SK-N-SH (cell line): ENCODE measurements around the gene RSRP1. TPM values are rescaled to one million over a fixed set of nuclear protein-coding genes. Genes with fewer than 3 reads are reported as not detected.

Experiments
- CTCF ChIA-PET: fragments of 300-600, 350-600 bp; formaldehyde crosslinking; extraction: SDS; loops from one replicate; lab custom pipeline; 2021; lab: Yijun Ruan, JAX
- POLR2A ChIA-PET: fragments of 350-600 bp; sonication (Branson Sonifier 250); formaldehyde crosslinking; extraction: SDS; loops from one replicate; lab custom pipeline; 2020; ENCODE audit warnings: antibody characterized with exemption, inconsistent platforms; lab: Yijun Ruan, JAX
- DNase-seq: peaks from one replicate; pipeline ENCODE4 v3.0.0; 2012
- H2AFZ ChIP-seq: fragments of 200-600 bp; sonication (generic); 2 replicates; pipeline ENCODE4 v1.8.1; 2016; ENCODE audit warnings: antibody characterized with exemption, mild to moderate bottlenecking, low read depth
- H3F3A ChIP-seq: fragments of 200-600 bp; sonication (generic); replicated peaks from 2 replicates; pipeline ENCODE3; 2016; ENCODE audit warnings: antibody characterized with exemption, mild to moderate bottlenecking; ENCODE audit not compliant: insufficient read depth
- H3K27ac ChIP-seq, 2 experiments: fragments of 200-500 bp in 1 of 2; fragments of 200-600 bp in 1 of 2; sonication (Bioruptor generic) in 1 of 2; sonication (generic), shearing (Covaris generic) in 1 of 2; 2 replicates each; pipeline versions ENCODE4 v1.5.1 to v1.6.1; 2014 to 2016; ENCODE audit warnings: low read depth in 2 of 2, inconsistent platforms in 1 of 2, low read length in 1 of 2, mild to moderate bottlenecking in 1 of 2, mixed read lengths in 1 of 2
- H3K27me3 ChIP-seq: fragments of 200-600 bp; sonication (generic), shearing (Covaris generic); 2 replicates; pipeline ENCODE4 v1.6.1; 2016; ENCODE audit warnings: mixed run types; ENCODE audit not compliant: insufficient read depth
- H3K36me3 ChIP-seq, 2 experiments: fragments of 200-500 bp in 1 of 2; fragments of 200-600 bp in 1 of 2; sonication (Bioruptor generic) in 1 of 2; sonication (generic) in 1 of 2; replicated peaks in 1 of 2; 2 replicates each; pipeline versions ENCODE3 to v1.5.1; 2014 to 2016; ENCODE audit warnings: low read length in 1 of 2, mild to moderate bottlenecking in 1 of 2; ENCODE audit not compliant: insufficient read depth in 2 of 2, control insufficient read depth in 1 of 2
- H3K4me1 ChIP-seq, 2 experiments: fragments of 200-500 bp in 1 of 2; fragments of 200-600 bp in 1 of 2; sonication (Bioruptor generic) in 1 of 2; sonication (generic), shearing (Covaris generic) in 1 of 2; 2 replicates each; pipeline versions ENCODE4 v1.5.1 to v1.6.1; 2014 to 2016; ENCODE audit warnings: low read depth in 1 of 2, low read length in 1 of 2, mixed run types in 1 of 2; ENCODE audit not compliant: insufficient read depth in 2 of 2, control insufficient read depth in 1 of 2
- H3K4me2 ChIP-seq: fragments of 200-600 bp; sonication (generic), shearing (Covaris generic); 2 replicates; pipeline ENCODE4 v1.6.1; 2017; ENCODE audit warnings: mixed run types
- H3K4me3 ChIP-seq, 2 experiments: fragments of 200-500 bp in 1 of 2; fragments of 200-600 bp in 1 of 2; sonication (Bioruptor generic) in 1 of 2; sonication (generic), shearing (Covaris generic) in 1 of 2; 2 replicates each; pipeline versions ENCODE4 v1.5.1 to v1.8.1; 2014 to 2016; ENCODE audit warnings: low read depth in 2 of 2, inconsistent platforms in 1 of 2, low read length in 1 of 2, mild to moderate bottlenecking in 1 of 2, mixed read lengths in 1 of 2, moderate library complexity in 1 of 2
- H3K79me2 ChIP-seq: fragments of 200-600 bp; sonication (generic); 2 replicates; pipeline ENCODE4 v1.8.1; 2017; ENCODE audit warnings: mild to moderate bottlenecking; ENCODE audit not compliant: insufficient read depth
- H3K9ac ChIP-seq: fragments of 200-600 bp; sonication (generic); 2 replicates; pipeline ENCODE4 v1.6.1; 2017; ENCODE audit warnings: mixed run types
- H3K9me2 ChIP-seq: fragments of 200-600 bp; sonication (generic); 2 replicates; pipeline ENCODE4 v1.6.1; 2017; ENCODE audit warnings: mixed run types
- H3K9me3 ChIP-seq: fragments of 200-600 bp; sonication (generic); 2 replicates; pipeline ENCODE4 v1.6.1; 2017; ENCODE audit warnings: mixed run types, mild to moderate bottlenecking, moderate library complexity
- H4K20me1 ChIP-seq: fragments of 200-600 bp; sonication (generic); 2 replicates; pipeline ENCODE4 v1.6.1; 2017; ENCODE audit warnings: mild to moderate bottlenecking, mixed run types; ENCODE audit not compliant: insufficient read depth
- CHD2 ChIP-seq: fragments of 150-350 bp; IDR thresholded peaks from 2 replicates; pipeline ENCODE4 v1.6.1; 2018; ENCODE audit warnings: low read length; ENCODE audit not compliant: partially characterized antibody
- CTCF ChIP-seq: fragments of 200-600 bp; sonication (generic); IDR thresholded peaks from 2 replicates; pipeline ENCODE4 v1.6.1; 2017; ENCODE audit warnings: antibody characterized with exemption, mild to moderate bottlenecking, moderate library complexity
- EZH2phosphoT487 ChIP-seq: fragments of 200-600 bp; sonication (generic); IDR thresholded peaks from 2 replicates; pipeline ENCODE4 v1.6.1; 2017; ENCODE audit warnings: low read depth, mixed run types, mild to moderate bottlenecking, antibody characterized with exemption, moderate library complexity, borderline replicate concordance
- FOXM1 ChIP-seq: IDR thresholded peaks from 2 replicates; pipeline ENCODE4 v1.4.0; 2012; ENCODE audit warnings: low read depth, mild to moderate bottlenecking
- GABPA ChIP-seq: IDR thresholded peaks from 2 replicates; pipeline ENCODE4 v1.4.0; 2012; ENCODE audit warnings: low read depth, mild to moderate bottlenecking
- GATA2 ChIP-seq: sonication (generic); formaldehyde crosslinking; IDR thresholded peaks from 2 replicates; pipeline ENCODE4 v1.5.0; 2020; ENCODE audit warnings: mild to moderate bottlenecking, missing genetic modification reagents
- IRF3 ChIP-seq: fragments of 150-350 bp; IDR thresholded peaks from 2 replicates; pipeline ENCODE4 v1.6.1; 2016; ENCODE audit warnings: mild to moderate bottlenecking, low read depth, low read length
- MEF2A ChIP-seq: IDR thresholded peaks from 2 replicates; pipeline ENCODE4 v1.4.0; 2012; ENCODE audit warnings: low read depth, borderline replicate concordance
- NFIC ChIP-seq: IDR thresholded peaks from 2 replicates; pipeline ENCODE4 v1.4.0; 2012; ENCODE audit warnings: borderline replicate concordance
- PBX3 ChIP-seq: IDR thresholded peaks from 2 replicates; pipeline ENCODE4; 2012
- SIN3A ChIP-seq: IDR thresholded peaks from 2 replicates; pipeline ENCODE4 v1.6.1; 2012; ENCODE audit warnings: low read depth, mild to moderate bottlenecking, low read length, moderate library complexity, borderline replicate concordance
- SMC3 ChIP-seq: IDR thresholded peaks from 2 replicates; pipeline ENCODE4 v1.6.1; 2012; ENCODE audit warnings: low read depth, low read length, improper control_type of control experiment
- TEAD4 ChIP-seq: IDR thresholded peaks from 2 replicates; pipeline ENCODE4 v1.4.0; 2012; ENCODE audit warnings: mild to moderate bottlenecking, borderline replicate concordance; ENCODE audit not compliant: insufficient read depth
- USF2 ChIP-seq: fragments of 150-350 bp; IDR thresholded peaks from 2 replicates; pipeline ENCODE4 v1.6.1; 2017; ENCODE audit warnings: antibody characterized with exemption, low read length, low read depth, borderline replicate concordance
- YY1 ChIP-seq: IDR thresholded peaks from 2 replicates; pipeline ENCODE4 v1.4.0; 2012; ENCODE audit warnings: low read depth, mild to moderate bottlenecking
- WGBS: methylation state at CpG from one replicate; pipeline ENCODE4 v1.1.6; 2017; ENCODE audit warnings: low lambda C conversion rate; 5-methylcytosine and 5-hydroxymethylcytosine counted together
- polyA plus RNA-seq, 3 experiments: library from polyadenylated mRNA; depleted of rRNA; stranded (reverse); fragments of >200 nt; gene quantifications; 2 replicates each; pipeline ENCODE4 v1.2.3, GENCODE V29; 2012

Gene RSRP1
- polyA plus RNA-seq, 1 of the 3 experiments (the other 2 are of a cell fraction): 126 TPM

- no peak overlapping the region for H2AFZ ChIP-seq
- ChIA-PET CTCF (interaction anchor here (0.6 to 1.1 kb wide), 2 partner anchors 310 to 313 kb away, joined by 3 read pairs; no protein-coding TSS in a partner anchor), POLR2A (no interaction called here)
- H3K4me3 ChIP-seq: no peak overlapping the region
- no peak overlapping the region for H3K27ac ChIP-seq
- DNase-seq: no peak
- no peaks in the 10 kb centered on the region for H3K9me2 ChIP-seq
- H3K9me3 ChIP-seq: no peaks in the 10 kb centered on the region
- H4K20me1 ChIP-seq: no peaks in the 10 kb centered on the region
- H3K27me3 ChIP-seq: 0 out of 2 replicates have a peak, but pooled peaks cover 4% of the 10 kb centered on the region
- H3F3A ChIP-seq: no peaks in the 10 kb centered on the region
- H3K4me2 ChIP-seq: no peak overlapping the region
- no peaks in the 10 kb centered on the region for H3K36me3 ChIP-seq
- 29% methylated on average over 3 of the region's 3 CpGs for WGBS
- H3K9ac ChIP-seq: no peak overlapping the region
- no peaks in the 10 kb centered on the region; a peak in 1 of 4 replicates for H3K4me1 ChIP-seq
- H3K79me2 ChIP-seq: no peaks in the 10 kb centered on the region
- TF ChIP-seq SMC3 (no peak), NFIC (no peak), MEF2A (no peak), PBX3 (no peak), IRF3 (no peak), CHD2 (no peak), CTCF (no peak), USF2 (no peak), GATA2 (CRISPR knock-in tag) (no peak), GABPA (no peak), FOXM1 (no peak), TEAD4 (no peak), YY1 (no peak), EZH2phosphoT487 (no peak), SIN3A (no peak)
- TF ChIP-seq, all 33 proteins: peak for 0
Measured at GRCh38 chr1:25210728-25211127, 36.5 kb downstream of the RSRP1 start.
